HG02759 (cell line): Measurements from ENCODE around the gene LRP5.
A peak's percentile ranks its signal among the peaks of the same experiment; 100 is the strongest.
"Not testable (repeated sequence)": the region's sequence is repeated elsewhere in the genome, so short reads cannot be mapped to it uniquely, and the experiment has no call there.

ENCODE experiments used
- ATAC-seq: cut with Tn5 transposase; IDR thresholded peaks from one replicate; pipeline ENCODE4 v1.9.1; 2021; ENCODE audit warnings: mild to moderate bottlenecking, moderate library complexity; ENCODE audit not compliant: unreplicated experiment

The LRP5 gene

GRCh38 chr11:68282141-68282860 is 30.1 kb upstream of the LRP5 start:
- ATAC-seq = peak; percentile 69

- ATAC-seq = no peak
These were observed 29.5 kb upstream of the LRP5 start for GRCh38 chr11:68282861-68283230.

- not testable (repeated sequence) for ATAC-seq
These were observed 27.8 kb upstream of the LRP5 start for GRCh38 chr11:68284588-68284987.

GRCh38 chr11:68287419-68287818 is 25.0 kb upstream of the LRP5 start:
- ATAC-seq = no peak

GRCh38 chr11:68289456-68289855 is 22.9 kb upstream of the LRP5 start:
- ATAC-seq = no peak

GRCh38 chr11:68293708-68294107 is 18.7 kb upstream of the LRP5 start:
- no peak for ATAC-seq

- no peak for ATAC-seq
These were observed 17.1 kb upstream of the LRP5 start for GRCh38 chr11:68295271-68295670.

GRCh38 chr11:68295940-68296339 is 16.5 kb upstream of the LRP5 start:
- ATAC-seq = no peak

GRCh38 chr11:68296344-68297051 is 15.9 kb upstream of the LRP5 start:
- no peak for ATAC-seq

GRCh38 chr11:68297052-68297378 is 15.4 kb upstream of the LRP5 start:
- ATAC-seq = no peak

GRCh38 chr11:68297494-68297811 is 14.9 kb upstream of the LRP5 start:
- ATAC-seq = no peak

GRCh38 chr11:68297812-68298658 is 14.4 kb upstream of the LRP5 start:
- ATAC-seq = peak; percentile 67

GRCh38 chr11:68298659-68299516 is 13.5 kb upstream of the LRP5 start:
- ATAC-seq = no peak

- ATAC-seq = not testable (repeated sequence)
These were observed 12.9 kb upstream of the LRP5 start for GRCh38 chr11:68299517-68299879.

- ATAC-seq = no peak
These were observed 12.1 kb upstream of the LRP5 start for GRCh38 chr11:68300076-68300830.

GRCh38 chr11:68302256-68302655 is 10.1 kb upstream of the LRP5 start:
- ATAC-seq = no peak

GRCh38 chr11:68302670-68303069 is 9.7 kb upstream of the LRP5 start:
- ATAC-seq = no peak

GRCh38 chr11:68303083-68303482 is 9.3 kb upstream of the LRP5 start:
- no peak for ATAC-seq

- no peak for ATAC-seq
These were observed 8.2 kb upstream of the LRP5 start for GRCh38 chr11:68303982-68304780.

GRCh38 chr11:68306636-68307035 is 5.8 kb upstream of the LRP5 start:
- no peak for ATAC-seq
